Measurements from ENCODE around the gene GJA3.

- TF ChIP-seq, protein P1, sequence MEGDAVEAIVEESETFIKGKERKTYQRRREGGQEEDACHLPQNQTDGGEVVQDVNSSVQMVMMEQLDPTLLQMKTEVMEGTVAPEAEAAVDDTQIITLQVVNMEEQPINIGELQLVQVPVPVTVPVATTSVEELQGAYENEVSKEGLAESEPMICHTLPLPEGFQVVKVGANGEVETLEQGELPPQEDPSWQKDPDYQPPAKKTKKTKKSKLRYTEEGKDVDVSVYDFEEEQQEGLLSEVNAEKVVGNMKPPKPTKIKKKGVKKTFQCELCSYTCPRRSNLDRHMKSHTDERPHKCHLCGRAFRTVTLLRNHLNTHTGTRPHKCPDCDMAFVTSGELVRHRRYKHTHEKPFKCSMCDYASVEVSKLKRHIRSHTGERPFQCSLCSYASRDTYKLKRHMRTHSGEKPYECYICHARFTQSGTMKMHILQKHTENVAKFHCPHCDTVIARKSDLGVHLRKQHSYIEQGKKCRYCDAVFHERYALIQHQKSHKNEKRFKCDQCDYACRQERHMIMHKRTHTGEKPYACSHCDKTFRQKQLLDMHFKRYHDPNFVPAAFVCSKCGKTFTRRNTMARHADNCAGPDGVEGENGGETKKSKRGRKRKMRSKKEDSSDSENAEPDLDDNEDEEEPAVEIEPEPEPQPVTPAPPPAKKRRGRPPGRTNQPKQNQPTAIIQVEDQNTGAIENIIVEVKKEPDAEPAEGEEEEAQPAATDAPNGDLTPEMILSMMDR (IDR thresholded peaks at IDR 0.05) = no peak
- no peak for TF ChIP-seq POLR2A (IDR thresholded peaks at IDR 0.05)
Observed at GRCh38 chr13:20125783-20126165, 35.1 kb downstream of the GJA3 start.
